Measurements from ENCODE around the gene MGST2.

Gene MGST2

DNA sequence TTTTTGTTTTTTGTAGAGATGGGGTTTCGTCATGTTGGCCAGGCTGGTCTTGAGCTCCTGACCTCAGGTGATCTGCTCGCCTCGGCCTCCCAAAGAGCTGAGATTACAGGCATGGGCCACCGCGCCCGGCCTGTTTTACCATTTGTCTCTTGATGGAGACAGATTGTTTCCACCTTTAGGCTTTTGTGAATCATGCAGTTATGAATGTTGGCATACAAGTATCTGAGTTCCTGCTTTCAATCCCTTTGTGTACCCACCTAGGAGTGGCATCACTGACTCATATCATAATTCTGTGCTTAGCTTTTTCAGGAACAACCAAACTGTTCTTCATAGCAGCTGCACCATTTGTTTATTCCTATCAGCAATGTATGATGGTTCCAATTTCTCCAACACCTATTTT, 20.2 kb upstream of the MGST2 start:
- no peak for DNase-seq

- DNase-seq: no peak
Measured at GRCh38 chr4:139647184-139647583, 18.4 kb upstream of the MGST2 start.

DNA sequence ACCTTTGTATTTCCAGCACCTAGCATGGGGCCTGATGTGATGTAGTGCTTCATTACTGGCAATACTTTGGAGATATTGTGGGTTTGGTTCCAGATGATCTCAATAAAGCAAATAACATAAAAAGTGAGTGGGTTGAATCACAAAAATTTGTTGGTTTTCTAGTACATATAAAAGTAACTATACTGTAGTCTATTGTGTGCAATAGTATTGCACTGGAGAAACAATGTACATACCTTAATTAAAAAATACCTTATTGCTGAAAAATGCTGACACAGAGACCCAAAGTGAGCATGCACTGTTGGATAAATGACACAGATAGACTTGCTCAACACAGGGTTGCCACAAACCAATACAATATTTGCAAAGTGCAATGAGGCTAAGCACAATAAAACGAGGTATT, 17.7 kb upstream of the MGST2 start:
- DNase-seq: no peak

DNA sequence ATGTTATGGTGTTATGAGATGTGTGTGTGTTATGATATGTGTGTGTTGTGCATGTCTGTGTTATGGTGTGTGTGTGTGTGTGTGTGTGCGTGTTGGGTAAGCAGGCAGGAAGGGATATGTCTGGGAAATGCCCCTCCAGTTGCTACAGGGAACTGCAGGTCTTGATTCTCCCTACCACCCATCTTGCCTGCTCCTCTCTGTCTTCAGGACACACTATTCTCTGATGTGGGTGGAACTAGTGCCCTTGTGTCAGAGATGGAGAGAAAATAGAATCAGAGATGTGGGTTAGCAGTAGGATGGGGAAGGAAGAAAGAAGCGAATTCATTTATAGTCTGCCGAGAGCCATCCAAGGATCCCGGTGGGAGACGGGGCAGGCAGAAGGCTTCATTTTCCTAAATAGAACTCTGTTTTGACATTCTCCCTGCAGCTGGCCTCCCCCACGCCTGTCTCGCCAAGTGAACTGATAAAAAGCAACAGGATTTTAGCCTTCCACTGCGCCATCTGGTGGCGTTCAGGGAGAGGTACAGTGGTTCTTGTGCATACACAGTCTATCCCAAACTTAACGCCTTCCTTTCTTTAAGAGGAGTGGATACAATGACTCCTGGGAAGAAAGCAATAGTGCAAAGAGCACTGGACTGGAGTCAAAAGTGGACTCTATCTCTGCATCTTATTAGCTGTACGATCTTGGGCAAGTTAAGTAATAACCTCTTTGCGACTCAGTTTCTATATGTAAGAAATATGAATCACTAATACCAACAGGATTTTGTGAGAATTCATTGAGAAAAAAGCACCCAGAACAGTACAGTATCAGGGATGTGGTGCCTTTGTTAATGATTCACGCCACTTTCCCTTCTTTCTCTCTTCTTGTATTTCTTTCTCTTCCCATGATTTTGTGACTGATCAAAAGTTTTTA, 14.1 kb upstream of the MGST2 start:
- peak; percentile 59 for DNase-seq

- DNase-seq: no peak
Measured at GRCh38 chr4:139654516-139654915, 11.1 kb upstream of the MGST2 start.

DNA sequence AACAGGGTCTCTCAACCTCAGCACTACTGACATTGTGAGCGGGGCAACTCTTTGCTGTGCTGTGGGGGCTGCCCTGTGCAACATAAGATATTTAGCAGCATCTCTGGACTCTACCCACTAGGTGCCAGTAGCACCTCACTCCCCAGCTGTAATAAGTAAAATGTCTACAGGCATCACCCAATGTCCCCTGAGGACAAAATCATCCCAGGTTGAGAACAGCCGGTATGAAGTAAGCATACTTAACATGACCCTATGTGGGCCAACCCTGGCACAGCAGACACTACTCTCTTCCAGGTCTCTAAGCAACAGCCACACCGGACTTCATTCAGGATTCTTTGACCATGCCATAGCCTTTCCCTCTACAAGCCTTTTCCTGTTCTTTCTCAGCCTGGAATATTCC, 10.5 kb upstream of the MGST2 start:
- DNase-seq: peak; percentile 16

DNA sequence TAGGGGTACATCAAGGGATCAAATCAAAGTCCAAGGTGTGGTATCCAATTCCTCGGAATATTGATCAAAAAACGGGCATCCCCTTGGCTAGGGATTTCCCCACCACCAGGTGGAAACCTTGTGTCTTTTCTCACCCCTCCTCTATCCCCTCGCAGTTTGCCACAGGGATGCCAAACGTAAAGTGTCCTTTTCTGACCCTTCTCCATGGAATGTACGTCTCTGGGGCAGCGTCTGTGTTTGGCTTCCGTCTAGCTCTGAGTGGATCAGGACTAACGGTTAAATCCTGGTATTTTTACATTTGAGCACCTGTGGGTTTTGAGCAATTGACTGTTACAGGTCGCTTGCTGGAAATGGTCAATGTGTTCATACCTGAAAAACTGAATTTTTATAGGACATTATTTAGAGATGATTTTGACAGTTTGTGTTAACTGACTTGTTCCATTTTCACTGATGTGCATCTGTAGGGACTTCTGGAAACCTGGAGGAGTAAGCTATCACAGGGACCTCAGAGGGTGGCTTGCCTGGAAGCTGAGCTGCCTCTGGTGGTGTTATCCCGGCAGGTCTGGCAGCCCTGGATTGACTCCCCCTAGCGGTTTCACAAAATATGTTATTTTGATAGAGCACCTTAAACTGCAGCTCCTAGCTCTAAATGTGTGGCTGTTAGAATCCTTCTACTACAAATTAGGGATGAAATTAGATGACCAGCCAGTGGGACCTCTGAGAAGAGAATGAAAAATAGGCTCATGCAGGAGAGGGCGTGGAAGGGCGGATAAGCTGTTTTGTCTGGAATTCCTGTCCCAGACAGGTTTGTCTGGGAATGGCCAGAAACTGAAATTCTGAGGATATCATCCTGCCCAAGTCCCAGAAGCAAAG, 8.8 kb upstream of the MGST2 start:
- peak; percentile 49 for DNase-seq

- no peak for DNase-seq
Measured at GRCh38 chr4:139658185-139658584, 7.4 kb upstream of the MGST2 start.

DNA sequence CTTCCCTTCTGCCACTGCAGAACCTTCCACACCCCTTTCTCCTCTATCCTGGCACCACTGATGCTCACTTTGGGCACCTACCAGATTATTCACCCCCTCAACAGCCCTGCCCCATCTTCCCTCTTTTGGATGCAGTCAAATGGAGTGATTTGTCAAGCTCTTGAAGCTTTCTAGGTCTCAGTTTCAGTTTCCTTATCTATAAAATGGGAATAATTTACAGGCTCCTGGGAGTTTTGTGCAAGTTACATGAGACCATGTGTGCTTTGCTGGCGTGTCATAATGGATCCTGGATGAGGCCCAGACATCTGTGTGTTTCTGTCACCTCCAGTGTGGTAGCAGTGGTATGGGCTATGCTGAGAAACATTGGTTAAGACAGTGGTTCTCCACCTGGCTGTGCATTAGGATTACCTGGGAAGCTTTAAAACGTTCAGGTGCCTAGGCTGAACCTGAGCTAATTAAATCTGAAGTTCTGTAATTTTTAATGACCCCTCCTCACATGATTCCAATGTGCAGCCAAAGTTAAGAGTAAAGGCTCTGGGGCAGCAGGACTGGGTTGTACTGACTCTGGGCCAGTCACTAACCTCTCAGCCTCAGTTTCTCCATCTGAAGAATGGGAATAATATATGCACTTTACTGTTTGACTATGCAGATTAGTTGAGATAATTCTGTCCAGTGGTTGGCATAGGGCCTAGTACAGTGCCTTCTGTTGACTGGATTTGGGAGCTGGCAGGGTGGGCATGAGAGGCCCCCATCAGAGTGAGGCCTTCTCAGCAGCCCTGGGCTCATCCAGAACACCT, 6.8 kb upstream of the MGST2 start:
- DNase-seq: no peak

- no peak for DNase-seq
Measured at GRCh38 chr4:139659735-139660424, 5.7 kb upstream of the MGST2 start.

GRCh38 chr4:139660568-139661043, 5.0 kb upstream of the MGST2 start:
- DNase-seq: no peak

DNA sequence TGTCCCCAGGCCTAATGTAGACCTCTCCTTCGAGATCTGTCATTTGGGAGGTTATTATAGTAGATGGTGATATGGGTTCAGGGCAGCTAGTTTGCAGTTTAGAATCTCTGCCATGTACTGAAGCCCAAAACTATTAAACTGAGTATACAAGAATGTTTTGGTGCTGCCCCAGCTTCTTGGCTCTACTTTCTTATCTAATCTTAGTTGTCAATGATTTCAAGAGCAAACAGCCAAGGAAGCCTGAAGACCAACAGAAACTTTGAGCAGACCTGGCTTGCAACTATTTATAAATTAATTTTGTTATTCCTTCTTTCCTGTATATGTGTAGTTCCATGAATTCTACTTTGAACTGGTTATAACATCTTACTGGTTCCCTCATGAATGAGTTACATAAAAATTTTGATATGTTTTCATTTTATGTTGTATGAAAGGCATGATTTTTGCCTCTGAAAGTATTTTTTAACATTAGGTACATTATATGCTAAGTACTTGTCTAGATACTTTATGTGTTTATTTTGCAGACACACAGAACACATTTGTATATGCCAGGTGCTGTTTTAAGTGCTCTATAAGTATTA, 2.0 kb upstream of the MGST2 start:
- DNase-seq: no peak

DNA sequence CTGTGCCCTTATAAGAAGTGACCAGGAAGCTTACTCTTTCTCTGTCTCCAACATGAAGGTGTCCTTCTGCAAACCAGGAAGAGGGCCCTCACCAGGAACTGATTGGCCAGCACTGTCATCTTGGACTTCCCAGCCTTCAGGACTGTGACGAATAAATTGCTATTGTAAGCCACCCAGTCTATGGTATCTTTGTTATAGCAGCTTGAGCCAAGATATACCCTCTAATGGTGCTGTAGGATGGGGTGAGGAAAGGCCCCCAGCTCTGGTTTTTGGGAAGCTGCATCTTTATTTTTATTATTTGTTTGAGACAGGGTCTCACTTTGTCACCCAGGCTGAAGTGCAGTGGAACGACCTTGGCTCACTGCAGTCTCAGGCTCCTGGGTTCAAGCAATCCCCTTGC, 1.2 kb upstream of the MGST2 start:
- no peak for DNase-seq

DNA sequence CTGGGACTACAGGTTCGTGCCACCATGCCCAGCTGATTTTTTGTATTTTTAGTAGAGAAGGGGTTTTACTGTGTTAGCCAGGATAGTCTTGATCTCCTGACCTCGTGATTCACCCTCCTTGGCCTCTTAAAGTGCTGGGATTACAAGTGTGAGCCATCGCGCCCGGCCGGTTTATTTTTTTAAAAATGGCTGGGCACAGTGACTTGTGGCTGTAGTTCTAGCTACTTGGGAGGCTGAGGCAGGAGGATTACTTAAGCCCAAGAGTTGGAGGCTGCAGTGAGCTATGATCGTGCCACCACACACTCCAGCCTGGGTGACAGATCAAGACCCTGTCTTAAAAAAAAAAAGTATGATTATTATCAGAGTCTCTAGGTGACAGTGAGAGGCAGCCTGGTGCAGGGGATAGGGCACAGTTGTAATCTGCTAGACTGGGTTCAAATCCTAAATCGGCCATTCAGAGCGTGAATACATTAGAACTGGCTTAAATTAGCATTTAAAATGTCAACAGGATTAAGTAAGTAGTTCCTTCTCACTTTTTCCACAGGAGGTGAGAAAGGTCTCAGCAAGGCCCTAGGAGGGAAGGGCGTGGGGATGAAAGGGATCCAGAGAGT, 435 bp upstream of the MGST2 start:
- DNase-seq: no peak

DNA sequence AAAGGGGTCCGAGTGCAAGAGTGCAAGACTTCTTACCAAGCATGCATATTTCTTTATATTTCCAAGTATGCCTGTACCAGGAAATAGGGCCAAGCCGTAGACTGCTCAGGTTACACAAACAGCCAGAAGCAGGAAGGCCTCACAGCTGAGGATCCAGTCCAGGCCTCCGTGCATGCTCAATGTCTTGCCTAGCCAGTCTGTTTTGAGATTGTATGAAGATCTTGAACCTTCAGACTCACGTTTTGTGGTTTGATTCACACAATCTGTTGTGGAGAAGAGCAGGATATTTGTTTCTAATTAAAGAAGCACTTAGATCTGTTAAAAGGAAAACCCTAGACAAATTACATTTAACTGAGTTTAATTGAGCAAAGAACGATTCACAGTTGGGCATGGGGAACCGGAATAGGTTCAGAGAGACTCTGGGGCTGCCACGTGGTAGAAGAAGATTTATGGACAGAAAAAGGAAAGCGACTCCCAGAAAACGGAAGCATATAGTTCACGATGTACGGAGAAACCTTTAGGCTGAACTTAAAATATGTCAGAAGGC, 1.2 kb downstream of the MGST2 start:
- peak; percentile 27 for DNase-seq

DNA sequence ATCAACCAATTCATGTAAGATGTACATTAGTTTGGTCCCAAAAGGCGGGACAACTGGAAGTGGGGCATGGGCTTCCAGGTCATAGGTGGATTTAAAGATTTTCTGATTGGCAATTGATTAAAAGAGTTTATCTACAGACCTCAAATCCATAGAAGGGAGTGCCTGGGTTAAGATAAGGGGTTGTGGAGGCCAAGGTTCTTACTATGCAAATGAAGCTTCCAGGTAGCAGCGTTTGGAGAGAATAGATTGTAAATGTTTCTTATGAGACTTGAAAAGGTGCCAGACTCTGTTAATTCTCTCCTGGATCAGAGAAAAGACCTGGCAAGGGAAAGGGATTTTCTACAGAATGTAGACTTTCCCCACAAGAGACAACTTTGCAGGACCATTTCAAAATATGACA, 2.4 kb downstream of the MGST2 start:
- DNase-seq: no peak

- DNase-seq: no peak
Measured at GRCh38 chr4:139668658-139669201, 3.1 kb downstream of the MGST2 start.

- DNase-seq: no peak
Measured at GRCh38 chr4:139669335-139669734, 3.7 kb downstream of the MGST2 start.

- DNase-seq: no peak
Measured at GRCh38 chr4:139669890-139670289, 4.3 kb downstream of the MGST2 start.

GRCh38 chr4:139670775-139671174, 5.2 kb downstream of the MGST2 start:
- DNase-seq: no peak

DNA sequence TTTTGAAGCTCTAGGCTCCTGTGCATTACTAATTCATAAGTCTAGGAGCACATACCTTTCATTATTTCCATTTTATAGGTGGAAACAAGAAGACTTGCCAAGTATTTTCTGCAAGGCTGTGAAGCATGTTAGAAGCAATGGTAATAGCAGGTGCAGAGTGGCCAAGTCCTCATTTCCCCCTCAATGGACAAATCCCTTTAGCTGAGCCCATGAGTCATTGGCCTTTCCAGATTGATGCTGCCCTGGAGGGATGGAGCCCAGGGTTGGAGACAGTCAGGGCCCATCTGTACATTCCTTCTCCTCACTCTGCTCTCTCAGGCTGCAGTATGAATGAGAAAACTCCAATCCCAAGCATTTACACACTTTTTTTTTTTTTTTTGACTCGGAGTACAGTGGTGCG, 6.6 kb downstream of the MGST2 start:
- DNase-seq: no peak

Measured in GDM1 (cell line).